Coronary artery (tissue), 2 donors: Measurements from ENCODE around the gene STRA6.

Source experiments
- DNase-seq: peaks from one replicate; pipeline ENCODE4 v3.0.0-alpha.2; 2017; ENCODE audit warnings: low spot score
- H3K27ac ChIP-seq, 2 donors: fragments of 200-600 bp; sonication (generic); one replicate each; pipeline ENCODE4 v1.5.1; 2016 to 2019
- H3K4me3 ChIP-seq: fragments of 200-600 bp; sonication (generic); 2 replicates; pipeline ENCODE4 v1.5.1; 2016; ENCODE audit warnings: mild to moderate bottlenecking, moderate library complexity
- CTCF ChIP-seq: fragments of 200-600 bp; sonication (generic); IDR thresholded peaks from one replicate; pipeline ENCODE4 v1.5.1; 2019; ENCODE audit warnings: antibody characterized with exemption

The STRA6 gene

GRCh38 chr15:74207652-74208440, 5.3 kb upstream of the STRA6 start:
- H3K27ac ChIP-seq, result no peak overlapping the region
- TF ChIP-seq CTCF, result no peak
- H3K4me3 ChIP-seq, result no peak overlapping the region
- DNase-seq, result no peak

GRCh38 chr15:74206801-74207281, 4.3 kb upstream of the STRA6 start:
- peak overlapping the region in 1 of 2 donors; percentile 0 for H3K27ac ChIP-seq
- no peak for DNase-seq

GRCh38 chr15:74205582-74205947, 3.0 kb upstream of the STRA6 start:
- TF ChIP-seq CTCF, result no peak
- no peak for DNase-seq

More at GRCh38 chr15:74206801-74207281, 4.3 kb upstream of the STRA6 start:
- no peak for TF ChIP-seq CTCF
- H3K4me3 ChIP-seq, result no peak overlapping the region

GRCh38 chr15:74203914-74204431, 1.4 kb upstream of the STRA6 start:
- DNase-seq, result peak; percentile 85
- Histone ChIP-seq H3K4me3 (no peak overlapping the region), H3K27ac (peak overlapping the region; percentile 51 to 66)
- TF ChIP-seq CTCF, result no peak

More at GRCh38 chr15:74205582-74205947, 3.0 kb upstream of the STRA6 start:
- no peak overlapping the region for H3K4me3 ChIP-seq
- no peak overlapping the region for H3K27ac ChIP-seq

GRCh38 chr15:74201710-74202420, 722 bp downstream of the STRA6 start:
- DNase-seq, result no peak
- no peak overlapping the region for H3K4me3 ChIP-seq
- H3K27ac ChIP-seq, result peak overlapping the region in 1 of 2 donors; percentile 63
- no peak for TF ChIP-seq CTCF

GRCh38 chr15:74200871-74201419, 1.6 kb downstream of the STRA6 start:
- Histone ChIP-seq H3K27ac (peak overlapping the region in 1 of 2 donors; percentile 63), H3K4me3 (no peak overlapping the region)
- no peak for DNase-seq
- no peak for TF ChIP-seq CTCF
